Measurements from ENCODE around the gene CD27.
"Not testable (repeated sequence)": the region's sequence is repeated elsewhere in the genome, so short reads cannot be mapped to it uniquely, and the experiment has no call there.

The CD27 gene

DNA sequence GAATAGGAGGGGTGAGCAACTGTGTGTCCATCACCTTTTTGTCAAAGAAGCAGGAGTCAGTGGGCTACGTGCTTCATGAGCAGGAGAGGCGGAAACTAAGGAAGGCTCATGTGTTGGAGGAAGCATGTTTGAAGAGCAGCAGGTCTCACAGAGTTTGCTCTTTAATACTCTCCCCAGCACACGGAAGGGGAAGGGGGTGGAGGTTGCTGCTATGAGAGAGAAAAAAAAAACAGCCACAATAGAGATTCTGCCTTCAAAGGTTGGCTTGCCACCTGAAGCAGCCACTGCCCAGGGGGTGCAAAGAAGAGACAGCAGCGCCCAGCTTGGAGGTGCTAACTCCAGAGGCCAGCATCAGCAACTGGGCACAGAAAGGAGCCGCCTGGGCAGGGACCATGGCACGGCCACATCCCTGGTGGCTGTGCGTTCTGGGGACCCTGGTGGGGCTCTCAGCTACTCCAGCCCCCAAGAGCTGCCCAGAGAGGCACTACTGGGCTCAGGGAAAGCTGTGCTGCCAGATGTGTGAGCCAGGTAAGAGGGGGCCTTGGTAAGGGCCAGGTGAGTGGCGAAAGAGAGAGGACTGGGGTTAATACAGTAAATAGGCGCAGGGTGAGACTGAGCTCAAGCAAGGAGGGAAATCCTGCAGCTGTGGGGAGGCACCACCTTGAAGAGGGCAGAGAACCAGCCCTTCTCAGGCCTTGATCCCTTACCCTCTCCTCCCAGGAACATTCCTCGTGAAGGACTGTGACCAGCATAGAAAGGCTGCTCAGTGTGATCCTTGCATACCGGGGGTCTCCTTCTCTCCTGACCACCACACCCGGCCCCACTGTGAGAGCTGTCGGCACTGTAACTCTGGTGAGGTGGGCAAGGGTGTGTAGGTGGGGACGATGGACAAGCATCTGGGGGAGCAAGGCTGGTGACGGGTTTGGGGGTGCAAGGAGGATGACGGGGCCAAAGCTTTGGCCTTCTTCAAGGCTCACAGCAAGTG lies at the start of gene CD27:
Gene CD27, plus strand, starts transcription at position 252 of the 985 bp plus-strand sequence. Its CDS starts 141 bp downstream, at position 393.
- no peak for DNase-seq

DNA sequence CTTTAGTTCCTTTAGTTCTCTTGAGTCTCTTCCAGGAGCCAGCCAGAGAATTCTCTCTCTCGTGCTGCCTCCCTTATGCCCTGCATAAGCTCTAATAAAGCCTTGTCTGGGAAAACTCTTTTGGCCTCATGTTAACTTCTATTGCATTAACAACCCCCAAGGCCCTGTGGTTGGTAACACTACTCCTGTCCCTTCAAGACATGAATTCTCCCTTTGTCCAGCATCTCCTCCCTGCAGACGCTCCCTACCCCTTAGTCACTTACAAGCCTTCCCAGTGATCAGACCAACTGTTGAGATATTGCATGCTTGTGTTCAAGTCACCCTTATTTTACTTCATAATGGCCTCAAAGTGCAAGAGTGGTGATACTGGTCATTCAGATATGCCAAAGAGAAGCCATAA lies 48.7 kb upstream of the CD27 start:
- DNase-seq = no peak

DNA sequence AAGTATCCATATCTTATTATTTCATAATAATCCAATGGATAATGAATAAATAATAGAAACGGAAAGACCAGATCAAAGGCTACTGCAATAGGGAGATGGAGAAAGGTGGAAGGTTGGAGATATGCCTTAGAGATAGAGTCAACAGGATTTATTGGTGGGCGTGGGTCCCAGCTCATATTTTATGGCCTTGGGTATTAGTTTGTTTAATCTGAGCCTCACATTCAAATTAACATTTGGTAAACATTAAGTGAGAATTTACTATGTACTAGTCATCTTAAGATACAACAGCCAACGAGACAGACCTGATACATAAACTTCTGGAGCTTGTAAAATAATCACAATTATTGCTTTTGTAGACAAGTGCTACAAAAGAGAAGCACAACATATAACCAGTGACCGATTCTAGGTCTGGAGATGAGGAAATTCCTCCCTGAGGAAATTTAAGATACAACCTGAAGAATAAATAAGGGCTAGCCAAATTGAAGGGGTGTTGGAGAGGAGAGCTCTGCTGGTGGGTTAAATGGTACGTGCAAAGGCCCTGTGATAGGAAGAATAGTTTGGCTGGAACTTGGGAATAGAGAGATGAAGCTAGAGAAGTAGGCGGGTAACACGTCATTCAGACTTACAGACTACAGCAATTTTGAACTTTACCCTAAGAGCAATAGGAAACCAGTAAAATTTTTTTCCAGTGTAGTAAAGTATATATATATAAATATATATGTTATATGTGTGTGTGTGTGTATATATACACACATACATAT lies 44.7 kb upstream of the CD27 start:
- DNase-seq = no peak

GRCh38 chr12:6404390-6404789 lies 40.4 kb upstream of the CD27 start:
- DNase-seq = no peak

DNA sequence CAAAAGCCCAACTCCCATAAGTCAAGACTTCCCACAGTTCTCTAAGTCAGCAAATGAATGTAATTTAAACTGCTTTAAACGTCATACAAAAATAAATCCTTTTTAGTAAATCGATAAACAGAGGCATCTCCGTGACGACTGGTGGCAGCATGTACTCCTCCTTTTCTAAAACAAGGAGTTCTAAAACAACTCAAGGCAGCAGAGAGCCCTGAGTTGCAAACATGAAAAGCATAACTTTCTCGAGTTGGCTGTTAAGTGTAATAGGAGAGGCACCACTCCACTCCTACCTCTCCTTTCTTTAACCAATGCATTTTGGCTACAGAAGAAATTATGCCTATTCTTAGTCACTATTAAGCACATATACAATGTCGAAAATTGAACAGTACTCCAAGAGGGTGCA lies 38.8 kb upstream of the CD27 start:
- DNase-seq = no peak

GRCh38 chr12:6407236-6407954 lies 37.4 kb upstream of the CD27 start:
- no peak for DNase-seq

- DNase-seq = no peak
Measured at GRCh38 chr12:6416596-6416995, 28.2 kb upstream of the CD27 start.

DNA sequence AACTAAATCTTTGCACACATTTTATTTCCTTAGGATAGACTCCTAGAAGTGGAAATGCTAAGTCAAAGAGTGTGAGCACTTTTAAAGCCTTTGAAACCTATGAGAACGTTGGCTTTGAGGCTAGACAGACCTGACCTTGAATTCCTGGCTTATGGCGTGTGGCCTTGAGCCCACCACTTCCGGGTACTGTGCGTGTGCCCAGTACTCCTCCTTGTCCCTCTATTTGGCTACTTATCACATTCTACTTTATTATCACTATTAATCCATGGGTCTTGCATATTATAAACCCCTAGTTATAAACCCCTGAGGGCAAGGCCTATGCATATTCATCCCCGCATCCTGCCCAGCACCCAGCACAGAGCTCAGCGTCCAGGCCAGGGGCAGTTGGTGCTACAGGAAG lies 26.0 kb upstream of the CD27 start:
- DNase-seq = no peak

- no peak for DNase-seq
Measured at GRCh38 chr12:6420364-6420763, 24.4 kb upstream of the CD27 start.

DNA sequence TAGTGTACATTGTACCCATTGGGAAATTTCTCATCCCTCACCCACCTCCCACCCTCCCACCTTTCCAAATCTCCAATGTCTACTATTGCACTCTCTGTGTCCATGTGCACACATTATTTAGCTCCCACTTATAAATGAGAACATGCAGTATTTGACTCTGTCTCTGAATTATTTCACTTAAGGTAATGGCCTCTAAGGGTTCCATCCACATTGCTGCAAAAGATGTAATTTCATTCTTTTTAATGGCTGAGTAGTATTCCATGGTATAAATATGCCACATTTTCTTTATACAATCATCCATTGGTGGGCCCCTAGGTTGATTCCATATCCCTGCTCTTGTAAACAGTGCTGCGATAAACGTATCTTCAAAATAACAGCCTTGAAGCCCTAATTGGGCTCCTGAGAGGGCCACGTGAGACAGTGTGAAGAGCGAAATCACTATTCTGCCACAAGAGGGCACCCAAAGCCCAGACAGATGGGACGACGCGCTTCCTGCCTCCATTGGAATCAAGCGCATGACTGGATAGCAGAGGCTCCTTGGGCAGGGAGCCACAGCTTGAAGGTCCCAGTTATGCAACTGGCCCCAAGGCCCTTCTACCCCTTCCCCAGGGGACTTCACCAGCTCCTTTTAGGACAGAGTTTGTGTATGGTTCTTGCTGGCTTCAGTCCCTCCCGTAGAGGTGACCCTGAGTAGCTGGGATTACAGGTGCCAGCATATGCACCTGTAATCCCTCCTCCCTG lies 21.3 kb upstream of the CD27 start:
- DNase-seq = peak; percentile 84

GRCh38 chr12:6424008-6424347 lies 20.8 kb upstream of the CD27 start:
- DNase-seq = no peak

DNA sequence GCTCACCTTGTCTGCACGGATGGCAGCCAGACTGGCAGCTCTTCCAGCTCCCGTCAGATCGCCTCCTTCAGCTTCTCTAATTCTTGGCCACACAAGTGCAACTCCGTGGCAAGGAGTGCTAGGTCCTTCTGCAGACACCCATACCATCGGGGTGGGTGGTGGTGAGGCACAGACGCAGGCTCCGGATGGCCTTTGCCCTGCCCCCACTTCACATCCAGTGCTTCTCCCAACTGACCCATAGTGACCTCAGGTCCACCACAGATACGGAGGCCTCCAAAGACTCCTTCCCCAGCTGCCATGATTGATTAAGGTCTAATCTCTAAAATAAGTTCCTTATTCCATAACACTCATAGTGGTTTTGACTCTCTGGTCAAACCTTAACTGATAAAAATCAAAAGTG lies 19.9 kb upstream of the CD27 start:
- DNase-seq = no peak

- DNase-seq = no peak
Measured at GRCh38 chr12:6425590-6426531, 18.9 kb upstream of the CD27 start.

- DNase-seq = no peak
Measured at GRCh38 chr12:6426882-6427671, 17.7 kb upstream of the CD27 start.

GRCh38 chr12:6427796-6428195 lies 17.0 kb upstream of the CD27 start:
- not testable (repeated sequence) for DNase-seq

GRCh38 chr12:6428326-6428725 lies 16.4 kb upstream of the CD27 start:
- DNase-seq = no peak

GRCh38 chr12:6430124-6430989 lies 14.4 kb upstream of the CD27 start:
- peak; percentile 68 for DNase-seq

DNA sequence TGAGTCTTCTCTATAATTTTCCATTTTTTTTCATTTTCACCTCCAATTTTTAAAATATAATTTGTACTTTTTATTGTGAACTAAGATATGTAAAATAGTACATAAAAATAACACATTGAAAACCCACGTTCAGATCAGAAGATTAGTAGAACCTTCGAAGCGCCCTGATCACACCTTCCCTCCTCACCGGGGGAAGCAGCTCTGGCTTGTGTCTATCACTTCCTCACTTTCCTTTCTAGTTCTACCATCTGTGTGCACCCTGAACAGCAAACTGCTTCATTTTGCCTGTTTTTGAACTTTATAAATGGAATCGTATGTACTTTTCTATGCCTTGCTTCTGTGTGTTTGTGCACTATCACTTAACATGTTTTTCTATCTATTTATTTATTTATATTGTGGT lies 11.8 kb upstream of the CD27 start:
- no peak for DNase-seq
